GM21717 (cell line): ENCODE results near the gene TNFRSF1A.

Source experiments
- ATAC-seq: cut with Tn5 transposase; IDR thresholded peaks from one replicate; pipeline ENCODE4 v1.9.1; 2021; ENCODE audit warnings: mild to moderate bottlenecking, moderate library complexity; ENCODE audit not compliant: unreplicated experiment

The TNFRSF1A gene

DNA sequence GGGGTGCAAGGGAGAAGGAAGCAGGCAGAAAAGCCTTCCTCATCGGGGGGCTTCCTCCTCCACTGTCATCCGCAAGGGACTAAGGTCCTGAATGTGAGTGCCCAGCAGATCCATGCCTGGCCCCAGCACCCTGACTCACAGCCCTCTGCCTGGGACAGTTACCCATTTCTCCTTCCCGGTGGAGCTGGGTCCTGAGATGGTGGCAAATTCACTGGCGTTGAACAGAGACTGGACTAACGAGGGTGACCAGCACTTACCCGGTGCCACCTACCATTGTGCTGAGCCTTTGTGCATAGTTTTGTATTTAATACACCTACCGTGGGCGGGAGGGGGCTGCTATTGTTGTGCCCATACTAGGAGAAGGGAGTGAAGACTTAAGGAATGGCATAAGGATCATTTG is 62.2 kb downstream of the TNFRSF1A start:
- ATAC-seq = no peak

DNA sequence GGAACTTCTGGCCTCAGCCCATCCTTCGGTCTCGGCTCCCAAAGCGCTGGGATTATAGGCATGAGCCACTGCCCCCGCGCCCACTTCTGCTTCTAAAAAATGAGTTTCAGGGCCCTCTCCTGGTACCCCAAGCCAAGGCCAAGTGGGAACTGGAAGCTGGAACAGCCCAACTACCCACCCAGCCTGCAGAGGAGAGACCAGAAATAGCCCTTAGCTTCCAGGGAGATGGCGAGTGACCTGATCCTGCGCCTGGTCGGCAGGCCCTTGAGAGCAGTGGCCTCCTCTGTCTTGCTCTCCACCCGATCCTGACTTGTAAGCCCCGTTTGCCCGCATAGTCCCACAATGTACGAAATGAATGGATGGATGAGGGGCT is 62.6 kb downstream of the TNFRSF1A start:
- ATAC-seq = no peak
